VCaP (cell line): ENCODE measurements around the gene LPIN3.
A peak's percentile ranks its signal among the peaks of the same experiment; 100 is the strongest.
"Not testable (repeated sequence)": the region's sequence is repeated elsewhere in the genome, so short reads cannot be mapped to it uniquely, and the experiment has no call there.

ENCODE experiments used
- H3K27ac ChIP-seq: fragments of 450-650 bp; 2 replicates; pipeline ENCODE4 v1.5.1; 2017
- CTCF ChIP-seq: fragments of 450-650 bp; conservative IDR thresholded peaks from 2 replicates; pipeline ENCODE4 v1.5.1; 2017; ENCODE audit warnings: mild to moderate bottlenecking, moderate library complexity

The LPIN3 gene

GRCh38 chr20:41306061-41306727 is 34.4 kb upstream of the LPIN3 start:
- no peak for TF ChIP-seq CTCF
- H3K27ac ChIP-seq = no peak overlapping the region

- H3K27ac ChIP-seq = no peak overlapping the region
- no peak for TF ChIP-seq CTCF
These were observed 33.6 kb upstream of the LPIN3 start for GRCh38 chr20:41307021-41307420.

GRCh38 chr20:41308290-41308711 is 32.3 kb upstream of the LPIN3 start:
- H3K27ac ChIP-seq = no peak overlapping the region
- TF ChIP-seq CTCF = no peak

- no peak for TF ChIP-seq CTCF
- no peak overlapping the region for H3K27ac ChIP-seq
These were observed 31.8 kb upstream of the LPIN3 start for GRCh38 chr20:41308726-41309413.

GRCh38 chr20:41309817-41310216 is 30.8 kb upstream of the LPIN3 start:
- H3K27ac ChIP-seq = no peak overlapping the region
- no peak for TF ChIP-seq CTCF

GRCh38 chr20:41312009-41312408 is 28.6 kb upstream of the LPIN3 start:
- H3K27ac ChIP-seq = not testable (repeated sequence)

- TF ChIP-seq CTCF = no peak
- no peak overlapping the region for H3K27ac ChIP-seq
These were observed 26.2 kb upstream of the LPIN3 start for GRCh38 chr20:41314386-41314785.

GRCh38 chr20:41316051-41316450 is 24.6 kb upstream of the LPIN3 start:
- no peak for TF ChIP-seq CTCF
- peak overlapping the region; percentile 85 for H3K27ac ChIP-seq
